CD8-positive, alpha-beta memory T cell (primary cell): ENCODE measurements around the gene ZDHHC13. TPM values are rescaled to one million over a fixed set of nuclear protein-coding genes. Genes with fewer than 3 reads are reported as not detected.

ENCODE experiments used
- CTCF ChIA-PET: fragments of 350-600 bp; sonication (Branson Sonifier 250); formaldehyde crosslinking; loops from one replicate; lab custom pipeline; 2021; ENCODE audit warnings: antibody characterized with exemption; lab: Charles Lee
- POLR2A ChIA-PET: fragments of 350-600 bp; sonication (Branson Sonifier 250); formaldehyde crosslinking; loops from one replicate; lab custom pipeline; 2021; ENCODE audit warnings: antibody characterized with exemption; lab: Charles Lee
- DNase-seq, 5 donors: peaks; one replicate each; pipeline versions ENCODE4 v3.0.0 to v3.0.0-alpha.2; 2020 to 2022; ENCODE audit warnings: mixed read lengths in 1 of 5
- H3K27ac ChIP-seq: one replicate; pipeline ENCODE4 v1.7.0; 2013; ENCODE audit warnings: low read depth, mild to moderate bottlenecking, low read length, moderate library complexity
- H3K27me3 ChIP-seq: 2 replicates; pipeline ENCODE4 v1.7.0; 2013; ENCODE audit warnings: low read length, mild to moderate bottlenecking; ENCODE audit not compliant: insufficient read depth, poor library complexity, severe bottlenecking
- H3K36me3 ChIP-seq: 2 replicates; pipeline ENCODE4 v1.7.0; 2013; ENCODE audit warnings: mild to moderate bottlenecking, low read length, moderate library complexity; ENCODE audit not compliant: insufficient read depth
- H3K4me1 ChIP-seq: 2 replicates; pipeline ENCODE4 v1.7.0; 2013; ENCODE audit warnings: mild to moderate bottlenecking, low read length, moderate library complexity; ENCODE audit not compliant: insufficient read depth
- H3K4me3 ChIP-seq: 2 replicates; pipeline ENCODE4 v1.7.0; 2013; ENCODE audit warnings: mild to moderate bottlenecking, low read length
- H3K9me3 ChIP-seq: 2 replicates; pipeline ENCODE4 v1.7.0; 2013; ENCODE audit warnings: mild to moderate bottlenecking, low read length
- H3K27ac Mint-ChIP-seq, 8 donors: one replicate each; pipeline ENCODE4 v1.8.0; 2020 to 2021; ENCODE audit warnings: mixed read lengths in 8 of 8, mild to moderate bottlenecking in 6 of 8, inconsistent platforms in 3 of 8, moderate library complexity in 3 of 8
- H3K27me3 Mint-ChIP-seq, 2 donors: one replicate each; pipeline ENCODE4 v1.8.0; 2020 to 2021; ENCODE audit warnings: mixed read lengths in 2 of 2, mild to moderate bottlenecking in 1 of 2, moderate library complexity in 1 of 2
- H3K36me3 Mint-ChIP-seq, 3 donors: one replicate each; pipeline ENCODE4 v1.8.0; 2020 to 2021; ENCODE audit warnings: mixed read lengths in 3 of 3, inconsistent platforms in 1 of 3, mild to moderate bottlenecking in 1 of 3
- H3K4me1 Mint-ChIP-seq, 3 donors: one replicate each; pipeline ENCODE4 v1.8.0; 2020 to 2021; ENCODE audit warnings: mixed read lengths in 3 of 3, inconsistent platforms in 1 of 3, mild to moderate bottlenecking in 1 of 3
- H3K4me3 Mint-ChIP-seq, 7 donors: one replicate each; pipeline ENCODE4 v1.8.0; 2020 to 2021; ENCODE audit warnings: mixed read lengths in 7 of 7, mild to moderate bottlenecking in 6 of 7, moderate library complexity in 4 of 7, inconsistent platforms in 2 of 7
- H3K9me3 Mint-ChIP-seq, 5 donors: one replicate each; pipeline ENCODE4 v1.8.0; 2020 to 2022; ENCODE audit warnings: mixed read lengths in 5 of 5, mild to moderate bottlenecking in 3 of 5, moderate library complexity in 2 of 5, inconsistent platforms in 1 of 5
- polyA plus RNA-seq: library from polyadenylated mRNA; unstranded; fragments of 300-500 nt; fragmentation: Illumina TruSeq; gene quantifications from one replicate; pipeline ENCODE4 v1.2.3, GENCODE V29; 2021
- total RNA-seq, 2 experiments: library from RNA; stranded (reverse); gene quantifications; one replicate each; pipeline ENCODE4 v1.2.3, GENCODE V29; 2021

ZDHHC13 gene
- total and polyA plus RNA-seq, 3 experiments from 2014 or later = 16.6 to 22.6 (median 22.1) TPM

- H3K4me3 Mint-ChIP-seq = no peak within 1 kb of the TSS
- Histone ChIP-seq H3K27me3 (no peaks in the 10 kb centered on the region), H3K4me1 (no peaks in the 10 kb centered on the region), H3K4me3 (no peak within 1 kb of the TSS), H3K36me3 (no peaks in the 10 kb centered on the region), H3K9me3 (no peaks in the 10 kb centered on the region), H3K27ac (no peak within 1 kb of the TSS)
- CTCF ChIA-PET = no interaction called here
- no peak for DNase-seq
- no peaks in the 10 kb centered on the region for H3K4me1 Mint-ChIP-seq
- H3K9me3 Mint-ChIP-seq = no peaks in the 10 kb centered on the region
- H3K27me3 Mint-ChIP-seq = peaks cover 7 to 11% of the 10 kb centered on the region in 2 donors
- H3K36me3 Mint-ChIP-seq = no peaks in the 10 kb centered on the region
- H3K27ac Mint-ChIP-seq = no peak within 1 kb of the TSS
- POLR2A ChIA-PET = no interaction called here
These were observed 85.0 kb downstream of the ZDHHC13 start, which contains the start of gene CSRP3 for GRCh38 chr11:19201737-19202605. Gene CSRP3 (minus strand): TSS chr11:19201983. CDS start chr11:19192448, 9,535 bp downstream.

GRCh38 chr11:19204836-19205235 lies 87.9 kb downstream of the ZDHHC13 start:
- Mint-ChIP-seq H3K4me1 (no peaks in the 10 kb centered on the region), H3K9me3 (no peaks in the 10 kb centered on the region), H3K36me3 (no peaks in the 10 kb centered on the region), H3K27me3 (peaks cover 7 to 32% of the 10 kb centered on the region in 2 donors), H3K27ac (no peak overlapping the region), H3K4me3 (no peak overlapping the region)
- H3K36me3 ChIP-seq = no peaks in the 10 kb centered on the region
- H3K4me3 ChIP-seq = no peak overlapping the region
- H3K27me3 ChIP-seq = no peaks in the 10 kb centered on the region
- H3K27ac ChIP-seq = no peak overlapping the region
- H3K4me1 ChIP-seq = no peaks in the 10 kb centered on the region
- ChIA-PET POLR2A (no interaction called here), CTCF (no interaction called here)
- H3K9me3 ChIP-seq = no peaks in the 10 kb centered on the region
- DNase-seq = no peak

- Mint-ChIP-seq H3K4me1 (no peaks in the 10 kb centered on the region), H3K36me3 (no peaks in the 10 kb centered on the region), H3K27ac (no peak overlapping the region), H3K9me3 (no peaks in the 10 kb centered on the region), H3K4me3 (no peak overlapping the region), H3K27me3 (peaks cover 10 to 43% of the 10 kb centered on the region in 2 donors)
- no peaks in the 10 kb centered on the region for H3K27me3 ChIP-seq
- DNase-seq = no peak
- H3K27ac ChIP-seq = no peak overlapping the region
- H3K36me3 ChIP-seq = no peaks in the 10 kb centered on the region
- POLR2A ChIA-PET = no interaction called here
- no peaks in the 10 kb centered on the region for H3K4me1 ChIP-seq
- H3K4me3 ChIP-seq = no peak overlapping the region
- CTCF ChIA-PET = no interaction called here
- no peaks in the 10 kb centered on the region for H3K9me3 ChIP-seq
These were observed 91.2 kb downstream of the ZDHHC13 start for GRCh38 chr11:19208181-19208580.

- ChIA-PET POLR2A (no interaction called here), CTCF (no interaction called here)
- Mint-ChIP-seq H3K27me3 (peaks cover 10 to 50% of the 10 kb centered on the region in 2 donors), H3K9me3 (no peaks in the 10 kb centered on the region), H3K4me3 (no peak overlapping the region), H3K36me3 (no peaks in the 10 kb centered on the region), H3K4me1 (no peaks in the 10 kb centered on the region), H3K27ac (no peak overlapping the region)
- no peaks in the 10 kb centered on the region for H3K36me3 ChIP-seq
- no peaks in the 10 kb centered on the region for H3K9me3 ChIP-seq
- H3K4me1 ChIP-seq = no peaks in the 10 kb centered on the region
- no peak overlapping the region for H3K4me3 ChIP-seq
- DNase-seq = no peak
- H3K27ac ChIP-seq = no peak overlapping the region
- H3K27me3 ChIP-seq = no peaks in the 10 kb centered on the region
These were observed 92.1 kb downstream of the ZDHHC13 start for GRCh38 chr11:19208959-19209546.

- Mint-ChIP-seq H3K27ac (no peak overlapping the region), H3K9me3 (no peaks in the 10 kb centered on the region), H3K27me3 (peaks cover 10 to 55% of the 10 kb centered on the region in 2 donors), H3K4me3 (no peak overlapping the region), H3K4me1 (no peaks in the 10 kb centered on the region), H3K36me3 (no peaks in the 10 kb centered on the region)
- no peak overlapping the region for H3K4me3 ChIP-seq
- H3K9me3 ChIP-seq = no peaks in the 10 kb centered on the region
- DNase-seq = no peak
- CTCF ChIA-PET = interaction anchor here (0.7 kb wide), 1 partner anchor 1159 kb away, joined by 3 read pairs; no protein-coding TSS in a partner anchor
- no peaks in the 10 kb centered on the region for H3K4me1 ChIP-seq
- H3K27ac ChIP-seq = no peak overlapping the region
- H3K36me3 ChIP-seq = no peaks in the 10 kb centered on the region
- POLR2A ChIA-PET = no interaction called here
- no peaks in the 10 kb centered on the region for H3K27me3 ChIP-seq
These were observed 92.8 kb downstream of the ZDHHC13 start for GRCh38 chr11:19209617-19210370.

- no peak for DNase-seq
These were observed 99.1 kb downstream of the ZDHHC13 start for GRCh38 chr11:19216021-19216420.

GRCh38 chr11:19216709-19217374 lies 99.9 kb downstream of the ZDHHC13 start:
- H3K27me3 Mint-ChIP-seq = peaks cover 6 to 35% of the 10 kb centered on the region in 2 donors
- no peaks in the 10 kb centered on the region for H3K4me1 Mint-ChIP-seq
- Histone ChIP-seq H3K27me3 (no peaks in the 10 kb centered on the region), H3K36me3 (no peaks in the 10 kb centered on the region), H3K4me3 (no peak overlapping the region), H3K9me3 (no peaks in the 10 kb centered on the region), H3K4me1 (no peaks in the 10 kb centered on the region), H3K27ac (no peak overlapping the region)
- no peaks in the 10 kb centered on the region for H3K36me3 Mint-ChIP-seq
- CTCF ChIA-PET = no interaction called here
- H3K4me3 Mint-ChIP-seq = no peak overlapping the region
- POLR2A ChIA-PET = no interaction called here
- no peaks in the 10 kb centered on the region for H3K9me3 Mint-ChIP-seq
- DNase-seq = no peak
- no peak overlapping the region for H3K27ac Mint-ChIP-seq

More at GRCh38 chr11:19216021-19216420, 99.1 kb downstream of the ZDHHC13 start:
- Histone ChIP-seq H3K27ac (no peak overlapping the region), H3K4me3 (no peak overlapping the region), H3K36me3 (no peaks in the 10 kb centered on the region), H3K9me3 (no peaks in the 10 kb centered on the region), H3K4me1 (no peaks in the 10 kb centered on the region), H3K27me3 (no peaks in the 10 kb centered on the region)
- Mint-ChIP-seq H3K36me3 (no peaks in the 10 kb centered on the region), H3K27ac (no peak overlapping the region), H3K4me1 (no peaks in the 10 kb centered on the region), H3K4me3 (no peak overlapping the region), H3K27me3 (peaks cover 9 to 38% of the 10 kb centered on the region in 2 donors), H3K9me3 (no peaks in the 10 kb centered on the region)
- ChIA-PET CTCF (no interaction called here), POLR2A (no interaction called here)
